HepG2 (cell line): Measurements from ENCODE around the gene TMEM220. TPM values are rescaled to one million over a fixed set of nuclear protein-coding genes. Genes with fewer than 3 reads are reported as not detected.

ENCODE experiments used
- ATRX ChIP-seq: sonication (generic); formaldehyde crosslinking; IDR thresholded peaks from 2 replicates; pipeline ENCODE4 v1.4.0; 2020; ENCODE audit warnings: missing genetic modification reagents, borderline replicate concordance
- BCL6 ChIP-seq: IDR thresholded peaks from 2 replicates; pipeline ENCODE4 v1.6.1; 2016; ENCODE audit warnings: missing genetic modification reagents, missing compliant biosample characterization
- CEBPB ChIP-seq: IDR thresholded peaks from 2 replicates; pipeline ENCODE4 v1.6.1; 2011; ENCODE audit warnings: low read depth, low read length, improper control_type of control experiment, borderline replicate concordance
- ETV5 ChIP-seq: IDR thresholded peaks from 2 replicates; pipeline ENCODE4 v1.6.1; 2018; ENCODE audit warnings: missing biosample characterization, missing genetic modification reagents, inconsistent platforms, borderline replicate concordance
- GLI4 ChIP-seq: sonication (generic); formaldehyde crosslinking; IDR thresholded peaks from 2 replicates; pipeline ENCODE4 v1.5.1; 2020; ENCODE audit warnings: missing genetic modification reagents, mild to moderate bottlenecking, moderate library complexity, borderline replicate concordance
- HNF4A ChIP-seq: sonication (generic); formaldehyde crosslinking; IDR thresholded peaks from 2 replicates; pipeline ENCODE4 v1.4.0; 2020; ENCODE audit warnings: missing genetic modification reagents
- KMT2B ChIP-seq: IDR thresholded peaks from 2 replicates; pipeline ENCODE4 v1.6.1; 2016; ENCODE audit warnings: missing genetic modification reagents, missing compliant biosample characterization
- MAF1 ChIP-seq: sonication (generic); formaldehyde crosslinking; IDR thresholded peaks from 2 replicates; pipeline ENCODE4 v1.5.0; 2020; ENCODE audit warnings: missing genetic modification reagents, borderline replicate concordance
- MIER3 ChIP-seq: IDR thresholded peaks from 2 replicates; pipeline ENCODE4 v1.6.1; 2016; ENCODE audit warnings: missing compliant biosample characterization, borderline replicate concordance
- NCOR1 ChIP-seq: fragments of 200-600 bp; sonication (generic); IDR thresholded peaks from 2 replicates; pipeline ENCODE4 v1.7.0; 2017; ENCODE audit warnings: antibody characterized with exemption, low read length, borderline replicate concordance
- RBAK ChIP-seq: sonication (generic); formaldehyde crosslinking; IDR thresholded peaks from 2 replicates; pipeline ENCODE4 v1.5.1; 2020; ENCODE audit warnings: mild to moderate bottlenecking, missing genetic modification reagents
- REL ChIP-seq: sonication (generic); formaldehyde crosslinking; conservative IDR thresholded peaks from 2 replicates; pipeline ENCODE4 v1.8.0; 2022; ENCODE audit warnings: mild to moderate bottlenecking, missing genetic modification reagents, moderate library complexity
- RXRA ChIP-seq: sonication (generic); formaldehyde crosslinking; IDR thresholded peaks from 2 replicates; pipeline ENCODE4 v1.5.1; 2020; ENCODE audit warnings: missing genetic modification reagents
- XRCC5 ChIP-seq: fragments of 200-400 bp; formaldehyde crosslinking; optimal IDR thresholded peaks from 2 replicates; pipeline ENCODE3; 2017; ENCODE audit warnings: mild to moderate bottlenecking, low read length
- ZBTB7B ChIP-seq: sonication (generic); formaldehyde crosslinking; IDR thresholded peaks from 2 replicates; pipeline ENCODE4 v1.4.0; 2020; ENCODE audit warnings: missing genetic modification reagents
- ZC3H13 ChIP-seq: sonication (generic); formaldehyde crosslinking; IDR thresholded peaks from 2 replicates; pipeline ENCODE4 v1.8.1; 2023; ENCODE audit warnings: mild to moderate bottlenecking, missing genetic modification reagents, moderate library complexity
- ZKSCAN1 ChIP-seq: fragments of 150-350 bp; IDR thresholded peaks from 2 replicates; pipeline ENCODE4 v1.6.1; 2014; ENCODE audit warnings: low read length
- ZKSCAN8 ChIP-seq: IDR thresholded peaks from 2 replicates; pipeline ENCODE4 v1.6.1; 2016; ENCODE audit warnings: borderline replicate concordance, missing genetic modification reagents, missing compliant biosample characterization
- ZMAT3 ChIP-seq: sonication (generic); formaldehyde crosslinking; conservative IDR thresholded peaks from 2 replicates; pipeline ENCODE4 v1.7.0; 2021; ENCODE audit warnings: missing genetic modification reagents
- ZNF143 ChIP-seq: sonication (generic); formaldehyde crosslinking; IDR thresholded peaks from 2 replicates; pipeline ENCODE4 v1.4.0; 2020; ENCODE audit warnings: missing genetic modification reagents
- ZNF282 ChIP-seq: fragments of 450-650 bp; IDR thresholded peaks from 2 replicates; pipeline ENCODE4 v1.6.1; 2018; ENCODE audit not compliant: partially characterized antibody
- ZNF333 ChIP-seq: sonication (generic); formaldehyde crosslinking; IDR thresholded peaks from 2 replicates; pipeline ENCODE4 v1.4.0; 2020; ENCODE audit warnings: mild to moderate bottlenecking, missing genetic modification reagents, borderline replicate concordance
- ZNF33B ChIP-seq: sonication (generic); formaldehyde crosslinking; IDR thresholded peaks from 2 replicates; pipeline ENCODE4 v1.5.1; 2020; ENCODE audit warnings: mild to moderate bottlenecking, missing genetic modification reagents
- ZNF510 ChIP-seq: sonication (generic); formaldehyde crosslinking; IDR thresholded peaks from 2 replicates; pipeline ENCODE4 v1.4.0; 2020; ENCODE audit warnings: low read depth, mild to moderate bottlenecking, missing genetic modification reagents
- ZNF556 ChIP-seq: sonication (generic); formaldehyde crosslinking; IDR thresholded peaks from 2 replicates; pipeline ENCODE4 v1.4.0; 2020; ENCODE audit warnings: mild to moderate bottlenecking, missing genetic modification reagents, borderline replicate concordance
- ZNF577 ChIP-seq: sonication (generic); formaldehyde crosslinking; IDR thresholded peaks from 2 replicates; pipeline ENCODE4 v1.4.0; 2020; ENCODE audit warnings: mild to moderate bottlenecking, low read depth, missing genetic modification reagents, borderline replicate concordance
- ZNF780A ChIP-seq: sonication (generic); formaldehyde crosslinking; IDR thresholded peaks from 2 replicates; pipeline ENCODE4 v1.8.0; 2022; ENCODE audit warnings: mild to moderate bottlenecking, missing genetic modification reagents, moderate library complexity
- ZSCAN12 ChIP-seq: sonication (generic); formaldehyde crosslinking; IDR thresholded peaks from 2 replicates; pipeline ENCODE4 v1.9.0; 2021; ENCODE audit warnings: mild to moderate bottlenecking, missing genetic modification reagents
- ZSCAN9 ChIP-seq: IDR thresholded peaks from 2 replicates; pipeline ENCODE4 v1.6.1; 2016; ENCODE audit warnings: borderline replicate concordance
- polyA plus RNA-seq, 8 experiments: library from polyadenylated mRNA; depleted of rRNA in 3 of 8; stranded (reverse) in 7 of 8; unstranded in 1 of 8; fragments of >200 nt; fragmentation: Illumina TruSeq in 4 of 8; extraction: Trizol in 4 of 8; gene quantifications; 2 replicates each; pipeline versions ENCODE4 v1.2.1 to v1.2.3, GENCODE V29; 2011 to 2016; ENCODE audit warnings: low read depth in 4 of 8, missing spikeins in 1 of 8, mixed read lengths in 1 of 8; ENCODE audit not compliant: insufficient read depth in 1 of 8
- total RNA-seq, 5 experiments: library from RNA; depleted of rRNA; stranded (reverse); fragments of >200 nt; fragmentation: Illumina TruSeq; extraction: Trizol; gene quantifications; 2 replicates each; pipeline ENCODE4 v1.2.3, GENCODE V29; 2016; ENCODE audit warnings: low read depth in 1 of 5
- TF ChIP-seq, protein P1 (sequence below): sonication (generic); formaldehyde crosslinking; IDR thresholded peaks from 2 replicates; pipeline ENCODE4 v1.5.0; 2020; ENCODE audit warnings: mild to moderate bottlenecking, missing genetic modification reagents
- TF ChIP-seq, protein P2 (sequence below): sonication (generic); formaldehyde crosslinking; conservative IDR thresholded peaks from 2 replicates; pipeline ENCODE4 v1.8.1; 2023; ENCODE audit warnings: missing genetic modification reagents

TMEM220 gene
- total and polyA plus RNA-seq, 2 of the 13 experiments (the other 11 are each of a cell fraction or from before 2014, with no cell fraction given) = 1.3 to 2.2 TPM

DNA sequence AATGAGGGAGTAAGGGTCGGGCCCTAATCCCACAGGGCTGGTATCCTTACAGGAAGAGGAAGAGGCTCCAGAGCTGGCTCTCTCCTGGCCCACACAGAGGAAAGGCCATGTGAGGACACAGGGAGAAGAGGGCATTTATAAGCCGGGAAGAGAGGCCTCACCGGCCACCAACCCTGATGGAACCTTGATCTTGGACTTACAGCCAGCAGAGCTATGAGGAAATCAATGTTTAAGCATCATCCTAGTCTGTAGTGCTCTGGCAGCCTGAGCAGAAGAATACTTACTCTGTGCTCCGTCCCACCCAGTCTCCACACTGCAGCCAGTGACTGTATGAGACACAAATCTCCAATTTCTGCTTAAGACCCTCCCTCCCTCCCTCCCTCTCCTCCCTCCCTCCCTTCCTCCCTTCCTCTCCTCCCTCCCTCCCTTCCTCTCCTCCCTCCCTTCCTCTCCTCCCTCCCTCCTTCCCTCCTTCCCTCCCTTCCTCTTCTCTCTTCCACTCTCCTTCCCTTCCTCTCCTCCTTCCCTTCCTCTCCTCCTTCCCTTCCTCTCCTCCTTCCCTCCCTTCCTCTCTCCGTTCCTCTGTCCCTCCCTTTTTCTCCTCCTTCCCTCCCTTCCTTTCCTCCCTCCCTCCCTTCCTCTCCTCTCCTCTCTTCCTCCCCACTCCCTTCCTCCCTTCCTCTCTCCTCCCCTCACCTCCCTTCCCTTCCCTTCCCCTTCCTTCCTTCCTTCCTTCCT is 8.9 kb upstream of the TMEM220 start (continued):
- TF ChIP-seq, protein P1, sequence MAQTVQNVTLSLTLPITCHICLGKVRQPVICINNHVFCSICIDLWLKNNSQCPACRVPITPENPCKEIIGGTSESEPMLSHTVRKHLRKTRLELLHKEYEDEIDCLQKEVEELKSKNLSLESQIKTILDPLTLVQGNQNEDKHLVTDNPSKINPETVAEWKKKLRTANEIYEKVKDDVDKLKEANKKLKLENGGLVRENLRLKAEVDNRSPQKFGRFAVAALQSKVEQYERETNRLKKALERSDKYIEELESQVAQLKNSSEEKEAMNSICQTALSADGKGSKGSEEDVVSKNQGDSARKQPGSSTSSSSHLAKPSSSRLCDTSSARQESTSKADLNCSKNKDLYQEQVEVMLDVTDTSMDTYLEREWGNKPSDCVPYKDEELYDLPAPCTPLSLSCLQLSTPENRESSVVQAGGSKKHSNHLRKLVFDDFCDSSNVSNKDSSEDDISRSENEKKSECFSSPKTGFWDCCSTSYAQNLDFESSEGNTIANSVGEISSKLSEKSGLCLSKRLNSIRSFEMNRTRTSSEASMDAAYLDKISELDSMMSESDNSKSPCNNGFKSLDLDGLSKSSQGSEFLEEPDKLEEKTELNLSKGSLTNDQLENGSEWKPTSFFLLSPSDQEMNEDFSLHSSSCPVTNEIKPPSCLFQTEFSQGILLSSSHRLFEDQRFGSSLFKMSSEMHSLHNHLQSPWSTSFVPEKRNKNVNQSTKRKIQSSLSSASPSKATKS (CRISPR knock-in tag) = no peak
- no peak for TF ChIP-seq ZSCAN12 (CRISPR knock-in tag)
- no peak for TF ChIP-seq ZNF333
- no peak for TF ChIP-seq XRCC5
- TF ChIP-seq ATRX = no peak
- TF ChIP-seq ZNF556 (CRISPR knock-in tag) = no peak
- TF ChIP-seq ZNF577 (CRISPR knock-in tag) = no peak
- TF ChIP-seq GLI4 (CRISPR knock-in tag) = no peak
- TF ChIP-seq ZNF282 = no peak
- peak; percentile 87; the same call in 1 of the 2 replicates for TF ChIP-seq RXRA (CRISPR knock-in tag)
- no peak for TF ChIP-seq RBAK (CRISPR knock-in tag)
- no peak for TF ChIP-seq ZBTB7B
- TF ChIP-seq MIER3 = no peak
- TF ChIP-seq ZKSCAN1 = no peak
- TF ChIP-seq CEBPB = 0 out of 2 replicates have a peak, but pooled peaks have one; percentile 34
- TF ChIP-seq ZNF33B = no peak
- peak; percentile 68 for TF ChIP-seq BCL6 (CRISPR knock-in tag)
- TF ChIP-seq ZMAT3 (CRISPR knock-in tag) = no peak
- no peak for TF ChIP-seq REL (CRISPR knock-in tag)
- no peak for TF ChIP-seq KMT2B
- no peak for TF ChIP-seq ZC3H13 (CRISPR knock-in tag)
- peak; percentile 62; the same call in 1 of the 2 replicates for TF ChIP-seq NCOR1
- TF ChIP-seq ZNF780A (CRISPR knock-in tag) = no peak
- no peak for TF ChIP-seq ETV5 (CRISPR knock-in tag)
- no peak for TF ChIP-seq ZKSCAN8 (CRISPR knock-in tag)
- no peak for TF ChIP-seq MAF1 (CRISPR knock-in tag)
- TF ChIP-seq ZSCAN9 (CRISPR knock-in tag) = no peak
- no peak for TF ChIP-seq ZNF143 (CRISPR knock-in tag)
- no peak for TF ChIP-seq ZNF510
- TF ChIP-seq, protein P2, sequence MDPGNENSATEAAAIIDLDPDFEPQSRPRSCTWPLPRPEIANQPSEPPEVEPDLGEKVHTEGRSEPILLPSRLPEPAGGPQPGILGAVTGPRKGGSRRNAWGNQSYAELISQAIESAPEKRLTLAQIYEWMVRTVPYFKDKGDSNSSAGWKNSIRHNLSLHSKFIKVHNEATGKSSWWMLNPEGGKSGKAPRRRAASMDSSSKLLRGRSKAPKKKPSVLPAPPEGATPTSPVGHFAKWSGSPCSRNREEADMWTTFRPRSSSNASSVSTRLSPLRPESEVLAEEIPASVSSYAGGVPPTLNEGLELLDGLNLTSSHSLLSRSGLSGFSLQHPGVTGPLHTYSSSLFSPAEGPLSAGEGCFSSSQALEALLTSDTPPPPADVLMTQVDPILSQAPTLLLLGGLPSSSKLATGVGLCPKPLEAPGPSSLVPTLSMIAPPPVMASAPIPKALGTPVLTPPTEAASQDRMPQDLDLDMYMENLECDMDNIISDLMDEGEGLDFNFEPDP (CRISPR knock-in tag) = no peak
- TF ChIP-seq HNF4A = peak; percentile 55
